OCI-LY7 (cell line): ENCODE data around the gene SEC11C. TPM values are rescaled to one million over a fixed set of nuclear protein-coding genes. Genes with fewer than 3 reads are reported as not detected.

Experiments used
- BruUV-seq: library from RNA; stranded (reverse); fragments of 400-500 nt; replicated peaks from 2 replicates; lab custom pipeline; 2021; lab: Mats Ljungman, UMichigan
- CTCF ChIA-PET: fragments of 300-600 bp; sonication (Branson Sonifier 250); formaldehyde crosslinking; loops from one replicate; lab custom pipeline; 2022; ENCODE audit warnings: antibody characterized with exemption; ENCODE audit not compliant: unreplicated experiment; lab: Charles Lee
- POLR2A ChIA-PET: fragments of 300-600 bp; sonication (Branson Sonifier 250); formaldehyde crosslinking; loops from one replicate; lab custom pipeline; 2022; ENCODE audit warnings: antibody characterized with exemption; lab: Charles Lee
- DNase-seq: peaks from one replicate; pipeline ENCODE4 v3.0.0-alpha.2; 2015; ENCODE audit warnings: low spot score
- H2AFZ ChIP-seq: fragments of 200-600 bp; sonication (generic), shearing (Covaris generic); 2 replicates; pipeline ENCODE4 v1.6.1; 2014; ENCODE audit warnings: mild to moderate bottlenecking, antibody characterized with exemption, low read length, moderate library complexity
- H3K27ac ChIP-seq: fragments of 200-600 bp; sonication (generic); 2 replicates; pipeline ENCODE4 v1.5.1; 2014; ENCODE audit warnings: mixed run types, low read depth, mild to moderate bottlenecking, moderate library complexity, low read length, inconsistent platforms; ENCODE audit not compliant: poor library complexity, severe bottlenecking
- H3K36me3 ChIP-seq: fragments of 200-600 bp; sonication (generic); 2 replicates; pipeline ENCODE4 v1.6.1; 2014; ENCODE audit warnings: mild to moderate bottlenecking, antibody characterized with exemption, low read length, moderate library complexity, mixed read lengths; ENCODE audit not compliant: insufficient read depth
- H3K4me1 ChIP-seq: fragments of 200-600 bp; sonication (generic); 2 replicates; pipeline ENCODE4 v1.5.1; 2014; ENCODE audit warnings: mild to moderate bottlenecking, low read length; ENCODE audit not compliant: insufficient read depth, poor library complexity, severe bottlenecking
- H3K4me2 ChIP-seq: fragments of 200-600 bp; sonication (generic); 2 replicates; pipeline ENCODE4 v1.6.1; 2014; ENCODE audit warnings: mild to moderate bottlenecking, low read length
- H3K4me3 ChIP-seq: fragments of 200-600 bp; sonication (generic); 2 replicates; pipeline ENCODE4 v1.5.1; 2014; ENCODE audit warnings: mild to moderate bottlenecking, low read depth, low read length; ENCODE audit not compliant: poor library complexity, severe bottlenecking
- H3K79me2 ChIP-seq: fragments of 200-600 bp; sonication (generic); 2 replicates; pipeline ENCODE4 v1.6.1; 2016; ENCODE audit warnings: low read depth, mild to moderate bottlenecking, low read length, moderate library complexity, mixed read lengths; ENCODE audit not compliant: insufficient read depth
- H3K9me2 ChIP-seq: fragments of 200-600 bp; sonication (generic); 2 replicates; pipeline ENCODE4 v1.6.1; 2016; ENCODE audit warnings: mild to moderate bottlenecking, low read length, mixed read lengths; ENCODE audit not compliant: insufficient read depth
- H3K9me3 ChIP-seq: fragments of 200-600 bp; sonication (generic); 2 replicates; pipeline ENCODE4 v1.6.1; 2014; ENCODE audit warnings: mild to moderate bottlenecking, mixed run types, low read length, mixed read lengths
- H4K20me1 ChIP-seq: fragments of 200-600 bp; sonication (generic); 2 replicates; pipeline ENCODE4 v1.6.1; 2014; ENCODE audit warnings: mild to moderate bottlenecking, antibody characterized with exemption, low read length, moderate library complexity, mixed read lengths; ENCODE audit not compliant: insufficient read depth
- CTCF ChIP-seq: fragments of 200-600 bp; sonication (generic); conservative IDR thresholded peaks from 2 replicates; pipeline ENCODE4 v1.5.1; 2014; ENCODE audit warnings: mild to moderate bottlenecking, antibody characterized with exemption, low read length, moderate library complexity, mixed read lengths
- EZH2phosphoT487 ChIP-seq: fragments of 200-600 bp; sonication (generic); IDR thresholded peaks from 2 replicates; pipeline ENCODE4 v1.6.1; 2018; ENCODE audit warnings: low read depth, borderline replicate concordance, mild to moderate bottlenecking, mixed run types, antibody characterized with exemption, low read length, moderate library complexity, mixed read lengths
- intact Hi-C: fragments of 100-400 bp; cut with micrococcal nuclease; formaldehyde crosslinking; loops from one replicate; pipeline ENCODE4 v1.10.0; 2022; ENCODE audit not compliant: unreplicated experiment
- total RNA-seq, 2 experiments: library from RNA; depleted of rRNA in 1 of 2; stranded (reverse); fragments of >200 nt in 1 of 2; shearing (Covaris generic) in 1 of 2; gene quantifications; 2 replicates each; pipeline ENCODE4 v1.2.3, GENCODE V29; 2014 to 2022

The SEC11C gene
- total RNA-seq, 2 experiments from 2014 or later, result 37.4 to 77.7 TPM

- ChIA-PET CTCF (no interaction called here), POLR2A (interaction anchor here (0.6 kb wide), 1 partner anchor 50 kb away, joined by 3 read pairs; no protein-coding TSS in a partner anchor)
- H3K9me3 ChIP-seq, result no peaks in the 10 kb centered on the region
- no peaks in the 10 kb centered on the region for H3K9me2 ChIP-seq
- no peak overlapping the region for H3K27ac ChIP-seq
- intact Hi-C loops, result no loop called here
- H3K4me3 ChIP-seq, result no peak overlapping the region
- H2AFZ ChIP-seq, result no peak overlapping the region
- no TSS peak for BruUV-seq
- no peaks in the 10 kb centered on the region for H3K79me2 ChIP-seq
- TF ChIP-seq EZH2phosphoT487 (no peak), CTCF (no peak)
- no peaks in the 10 kb centered on the region for H3K4me1 ChIP-seq
- no peaks in the 10 kb centered on the region for H3K36me3 ChIP-seq
- no peak overlapping the region for H3K4me2 ChIP-seq
- DNase-seq, result no peak
- H4K20me1 ChIP-seq, result no peaks in the 10 kb centered on the region
Measured at GRCh38 chr18:59177485-59177884, 37.8 kb downstream of the SEC11C start.

GRCh38 chr18:59180150-59180845 is 40.6 kb downstream of the SEC11C start:
- intact Hi-C loops, result no loop called here
- H3K4me3 ChIP-seq, result no peak overlapping the region
- ChIA-PET CTCF (no interaction called here), POLR2A (interaction anchor here (0.6 to 1.0 kb wide), 2 partner anchors 36 to 95 kb away, joined by 3 to 6 read pairs; no protein-coding TSS in a partner anchor)
- TF ChIP-seq CTCF, result no peak
- no peak for TF ChIP-seq EZH2phosphoT487
- no peaks in the 10 kb centered on the region for H4K20me1 ChIP-seq
- no peaks in the 10 kb centered on the region for H3K4me1 ChIP-seq
- no peaks in the 10 kb centered on the region for H3K9me3 ChIP-seq
- H3K79me2 ChIP-seq, result no peaks in the 10 kb centered on the region
- no peaks in the 10 kb centered on the region for H3K36me3 ChIP-seq
- H3K27ac ChIP-seq, result no peak overlapping the region
- no peak for DNase-seq
- BruUV-seq, result no TSS peak
- H2AFZ ChIP-seq, result no peak overlapping the region
- no peak overlapping the region for H3K4me2 ChIP-seq
- no peaks in the 10 kb centered on the region for H3K9me2 ChIP-seq

- DNase-seq, result no peak
- Histone ChIP-seq H3K27ac (no peak overlapping the region), H4K20me1 (no peaks in the 10 kb centered on the region), H2AFZ (no peak overlapping the region), H3K36me3 (no peaks in the 10 kb centered on the region), H3K79me2 (no peaks in the 10 kb centered on the region), H3K4me1 (no peaks in the 10 kb centered on the region), H3K4me2 (no peak overlapping the region), H3K9me2 (no peaks in the 10 kb centered on the region), H3K4me3 (no peak overlapping the region), H3K9me3 (no peaks in the 10 kb centered on the region)
- POLR2A ChIA-PET, result no interaction called here
- intact Hi-C loops, result no loop called here
- TF ChIP-seq CTCF (no peak), EZH2phosphoT487 (no peak)
- CTCF ChIA-PET, result no interaction called here
- BruUV-seq, result no TSS peak
Measured at GRCh38 chr18:59182673-59183072, 43.0 kb downstream of the SEC11C start.
